Neural cell (in vitro differentiated cells): Measurements from ENCODE around the gene FADS1.

Experiments
- RAD21 ChIP-seq: fragments of 450-650 bp; conservative IDR thresholded peaks from 2 replicates; pipeline ENCODE4 v1.6.1; 2014; ENCODE audit warnings: antibody characterized with exemption, mild to moderate bottlenecking, moderate library complexity
- TF ChIP-seq, protein P1 (sequence below): fragments of 450-650 bp; IDR thresholded peaks from 2 replicates; pipeline ENCODE4 v1.5.1; 2014; ENCODE audit warnings: antibody characterized with exemption, mild to moderate bottlenecking, moderate library complexity; ENCODE audit not compliant: poor library complexity, severe bottlenecking
- TF ChIP-seq, protein P2 (sequence below): IDR thresholded peaks from 2 replicates; pipeline ENCODE4 v1.6.1; 2012; ENCODE audit warnings: borderline replicate concordance

DNA sequence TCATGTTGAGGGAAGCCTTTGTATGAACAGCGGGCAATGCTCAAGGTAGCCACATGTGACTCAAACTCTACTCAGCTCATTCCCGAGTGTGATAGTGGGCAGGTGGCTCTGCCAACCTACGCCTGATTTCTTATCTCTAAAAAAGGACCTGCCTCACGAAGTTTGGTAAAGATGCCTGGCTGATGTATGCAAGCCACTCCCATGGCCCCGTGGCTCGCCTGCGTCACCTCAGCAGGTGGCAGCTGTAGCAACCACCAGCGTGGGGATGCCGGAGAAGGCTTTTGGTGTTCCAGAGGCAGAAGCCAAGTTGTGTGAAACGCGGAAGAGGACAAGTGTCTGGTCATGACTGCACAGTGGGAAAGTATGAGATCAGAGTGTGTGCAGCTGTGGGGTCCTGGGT, 16.7 kb upstream of the FADS1 start:
- TF ChIP-seq, protein P1, sequence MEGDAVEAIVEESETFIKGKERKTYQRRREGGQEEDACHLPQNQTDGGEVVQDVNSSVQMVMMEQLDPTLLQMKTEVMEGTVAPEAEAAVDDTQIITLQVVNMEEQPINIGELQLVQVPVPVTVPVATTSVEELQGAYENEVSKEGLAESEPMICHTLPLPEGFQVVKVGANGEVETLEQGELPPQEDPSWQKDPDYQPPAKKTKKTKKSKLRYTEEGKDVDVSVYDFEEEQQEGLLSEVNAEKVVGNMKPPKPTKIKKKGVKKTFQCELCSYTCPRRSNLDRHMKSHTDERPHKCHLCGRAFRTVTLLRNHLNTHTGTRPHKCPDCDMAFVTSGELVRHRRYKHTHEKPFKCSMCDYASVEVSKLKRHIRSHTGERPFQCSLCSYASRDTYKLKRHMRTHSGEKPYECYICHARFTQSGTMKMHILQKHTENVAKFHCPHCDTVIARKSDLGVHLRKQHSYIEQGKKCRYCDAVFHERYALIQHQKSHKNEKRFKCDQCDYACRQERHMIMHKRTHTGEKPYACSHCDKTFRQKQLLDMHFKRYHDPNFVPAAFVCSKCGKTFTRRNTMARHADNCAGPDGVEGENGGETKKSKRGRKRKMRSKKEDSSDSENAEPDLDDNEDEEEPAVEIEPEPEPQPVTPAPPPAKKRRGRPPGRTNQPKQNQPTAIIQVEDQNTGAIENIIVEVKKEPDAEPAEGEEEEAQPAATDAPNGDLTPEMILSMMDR, result no peak
- TF ChIP-seq RAD21, result no peak
- TF ChIP-seq, protein P2, sequence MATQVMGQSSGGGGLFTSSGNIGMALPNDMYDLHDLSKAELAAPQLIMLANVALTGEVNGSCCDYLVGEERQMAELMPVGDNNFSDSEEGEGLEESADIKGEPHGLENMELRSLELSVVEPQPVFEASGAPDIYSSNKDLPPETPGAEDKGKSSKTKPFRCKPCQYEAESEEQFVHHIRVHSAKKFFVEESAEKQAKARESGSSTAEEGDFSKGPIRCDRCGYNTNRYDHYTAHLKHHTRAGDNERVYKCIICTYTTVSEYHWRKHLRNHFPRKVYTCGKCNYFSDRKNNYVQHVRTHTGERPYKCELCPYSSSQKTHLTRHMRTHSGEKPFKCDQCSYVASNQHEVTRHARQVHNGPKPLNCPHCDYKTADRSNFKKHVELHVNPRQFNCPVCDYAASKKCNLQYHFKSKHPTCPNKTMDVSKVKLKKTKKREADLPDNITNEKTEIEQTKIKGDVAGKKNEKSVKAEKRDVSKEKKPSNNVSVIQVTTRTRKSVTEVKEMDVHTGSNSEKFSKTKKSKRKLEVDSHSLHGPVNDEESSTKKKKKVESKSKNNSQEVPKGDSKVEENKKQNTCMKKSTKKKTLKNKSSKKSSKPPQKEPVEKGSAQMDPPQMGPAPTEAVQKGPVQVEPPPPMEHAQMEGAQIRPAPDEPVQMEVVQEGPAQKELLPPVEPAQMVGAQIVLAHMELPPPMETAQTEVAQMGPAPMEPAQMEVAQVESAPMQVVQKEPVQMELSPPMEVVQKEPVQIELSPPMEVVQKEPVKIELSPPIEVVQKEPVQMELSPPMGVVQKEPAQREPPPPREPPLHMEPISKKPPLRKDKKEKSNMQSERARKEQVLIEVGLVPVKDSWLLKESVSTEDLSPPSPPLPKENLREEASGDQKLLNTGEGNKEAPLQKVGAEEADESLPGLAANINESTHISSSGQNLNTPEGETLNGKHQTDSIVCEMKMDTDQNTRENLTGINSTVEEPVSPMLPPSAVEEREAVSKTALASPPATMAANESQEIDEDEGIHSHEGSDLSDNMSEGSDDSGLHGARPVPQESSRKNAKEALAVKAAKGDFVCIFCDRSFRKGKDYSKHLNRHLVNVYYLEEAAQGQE, result no peak
